Upper lobe of right lung (tissue), 1 donor: Measurements from ENCODE around the gene HMGXB3. TPM values are rescaled to one million over a fixed set of nuclear protein-coding genes. Genes with fewer than 3 reads are reported as not detected.

Experiments
- ATAC-seq: fragments of 200-7000 bp; cut with Tn5 transposase; one replicate; pipeline ENCODE4 v1.9.1; 2020; ENCODE audit warnings: mild to moderate bottlenecking, moderate library complexity
- DNase-seq: peaks from one replicate; pipeline ENCODE4 v3.0.0-alpha.2; 2020
- H3K27ac ChIP-seq: fragments of 200-600 bp; one replicate; pipeline ENCODE4 v1.8.0; 2022
- H3K27me3 ChIP-seq: fragments of 200-600 bp; one replicate; pipeline ENCODE4 v1.8.0; 2022; ENCODE audit warnings: mild to moderate bottlenecking
- H3K36me3 ChIP-seq: fragments of 200-600 bp; one replicate; pipeline ENCODE4 v1.8.0; 2022
- H3K4me1 ChIP-seq: fragments of 200-600 bp; one replicate; pipeline ENCODE4 v1.8.0; 2022
- H3K4me3 ChIP-seq: fragments of 200-600 bp; one replicate; pipeline ENCODE4 v1.8.0; 2022; ENCODE audit warnings: mild to moderate bottlenecking
- H3K9me3 ChIP-seq: fragments of 200-600 bp; one replicate; pipeline ENCODE4 v1.8.0; 2022
- CTCF ChIP-seq: fragments of 200-600 bp; IDR thresholded peaks from one replicate; pipeline ENCODE4 v1.8.0; 2022; ENCODE audit warnings: antibody characterized with exemption
- intact Hi-C: fragments of 100-400 bp; cut with DNase I; formaldehyde crosslinking; loops from one replicate; pipeline ENCODE4 v1.11.0; 2022
- total RNA-seq: library from RNA; stranded (reverse); fragmentation: NEBNext Ultra II Directional; extraction: Animal tissue kit (Norgen Biotek cat#: 25700); gene quantifications from one replicate; pipeline ENCODE4 v1.2.1, GENCODE V29; 2021
- donor health status: DM: no; HTN: yes; CAD: no; lungs with severe emphysema.

Gene HMGXB3
- total RNA-seq, 1 donor from 2014 or later: 33.7 TPM

- Histone ChIP-seq H3K4me1 (peaks cover 10% of the 10 kb centered on the region), H3K27me3 (no peaks in the 10 kb centered on the region), H3K27ac (no peak overlapping the region), H3K9me3 (no peaks in the 10 kb centered on the region), H3K36me3 (no peaks in the 10 kb centered on the region), H3K4me3 (no peak overlapping the region)
- ATAC-seq (no peak), DNase-seq (no peak)
- intact Hi-C loops: loop anchor here (10.0 kb wide), 1 partner anchor 328 kb away; no protein-coding TSS in a partner anchor
- no peak for TF ChIP-seq CTCF
Observed at GRCh38 chr5:149962601-149963300, 37.8 kb upstream of the HMGXB3 start.

- no peaks in the 10 kb centered on the region for H3K9me3 ChIP-seq
- H3K36me3 ChIP-seq: no peaks in the 10 kb centered on the region
- ATAC-seq (no peak), DNase-seq (no peak)
- H3K27ac ChIP-seq: no peak overlapping the region
- no peak for TF ChIP-seq CTCF
- peaks cover 10% of the 10 kb centered on the region for H3K4me1 ChIP-seq
- intact Hi-C loops: loop anchor here (10.0 kb wide), 1 partner anchor 329 kb away; no protein-coding TSS in a partner anchor
- H3K4me3 ChIP-seq: no peak overlapping the region
- no peaks in the 10 kb centered on the region for H3K27me3 ChIP-seq
Observed at GRCh38 chr5:149963729-149964128, 36.8 kb upstream of the HMGXB3 start.

- Histone ChIP-seq H3K4me3 (no peak overlapping the region), H3K36me3 (no peaks in the 10 kb centered on the region), H3K27me3 (no peaks in the 10 kb centered on the region), H3K9me3 (no peaks in the 10 kb centered on the region), H3K4me1 (no peaks in the 10 kb centered on the region), H3K27ac (no peak overlapping the region)
- no peak for DNase-seq
- no peak for ATAC-seq
- intact Hi-C loops: loop anchor here (10.0 kb wide), 1 partner anchor 332 kb away; no protein-coding TSS in a partner anchor
- no peak for TF ChIP-seq CTCF
Observed at GRCh38 chr5:149966946-149967345, 33.6 kb upstream of the HMGXB3 start.

- intact Hi-C loops: loop anchor here (10.0 kb wide), 1 partner anchor 335 kb away; no protein-coding TSS in a partner anchor
- H3K27ac ChIP-seq: no peak overlapping the region
- no peaks in the 10 kb centered on the region for H3K27me3 ChIP-seq
- TF ChIP-seq CTCF: no peak
- no peaks in the 10 kb centered on the region for H3K4me1 ChIP-seq
- DNase-seq (no peak), ATAC-seq (no peak)
- H3K36me3 ChIP-seq: no peaks in the 10 kb centered on the region
- no peaks in the 10 kb centered on the region for H3K9me3 ChIP-seq
- H3K4me3 ChIP-seq: no peak overlapping the region
Observed at GRCh38 chr5:149969181-149969930, 31.2 kb upstream of the HMGXB3 start.

- H3K27ac ChIP-seq: no peak overlapping the region
- intact Hi-C loops: no loop called here
- H3K4me3 ChIP-seq: no peak overlapping the region
- DNase-seq (no peak), ATAC-seq (no peak)
- H3K27me3 ChIP-seq: no peaks in the 10 kb centered on the region
- no peak for TF ChIP-seq CTCF
- peaks cover 30% of the 10 kb centered on the region for H3K36me3 ChIP-seq
- H3K9me3 ChIP-seq: no peaks in the 10 kb centered on the region
- no peaks in the 10 kb centered on the region for H3K4me1 ChIP-seq
Observed at GRCh38 chr5:149975409-149975808, 25.1 kb upstream of the HMGXB3 start.
